GM23338 (cell line): ENCODE measurements around the gene SGCD. TPM values are rescaled to one million over a fixed set of nuclear protein-coding genes. Genes with fewer than 3 reads are reported as not detected.

Experiments used
- ATAC-seq: fragments of 200-7000 bp; cut with Tn5 transposase; 3 replicates; pipeline ENCODE4 v1.9.1; 2020
- DNase-seq: peaks from one replicate; pipeline ENCODE4 v3.0.0-alpha.2; 2015; ENCODE audit warnings: low spot score
- H2AFZ ChIP-seq: fragments of 200-600 bp; sonication (generic); 2 replicates; pipeline ENCODE4 v1.8.0; 2016; ENCODE audit warnings: antibody characterized with exemption, mild to moderate bottlenecking, moderate library complexity
- H3F3A ChIP-seq: fragments of 200-600 bp; sonication (generic); replicated peaks from 2 replicates; pipeline ENCODE4 v1.8.0; 2017; ENCODE audit warnings: antibody characterized with exemption, mixed run types, low read depth
- H3K27ac ChIP-seq: fragments of 200-600 bp; sonication (generic); 2 replicates; pipeline ENCODE4 v1.6.1; 2016; ENCODE audit warnings: low read depth
- H3K27me3 ChIP-seq: fragments of 200-600 bp; sonication (generic); 2 replicates; pipeline ENCODE4 v1.8.0; 2016; ENCODE audit warnings: mild to moderate bottlenecking, mixed run types, moderate library complexity; ENCODE audit not compliant: insufficient read depth
- H3K36me3 ChIP-seq: fragments of 200-600 bp; sonication (generic); 2 replicates; pipeline ENCODE4 v1.8.0; 2016; ENCODE audit warnings: mild to moderate bottlenecking; ENCODE audit not compliant: insufficient read depth
- H3K4me1 ChIP-seq: fragments of 200-600 bp; sonication (generic); 2 replicates; pipeline ENCODE4 v1.8.0; 2016; ENCODE audit warnings: mild to moderate bottlenecking, moderate library complexity; ENCODE audit not compliant: insufficient read depth
- H3K4me2 ChIP-seq: fragments of 200-600 bp; sonication (generic); 2 replicates; pipeline ENCODE4 v1.7.1; 2017; ENCODE audit warnings: mixed run types
- H3K4me3 ChIP-seq: fragments of 200-600 bp; sonication (generic); 2 replicates; pipeline ENCODE4 v1.6.1; 2016; ENCODE audit warnings: mixed run types
- H3K79me2 ChIP-seq: fragments of 200-600 bp; sonication (generic); replicated peaks from 2 replicates; pipeline ENCODE4 v1.8.0; 2017; ENCODE audit warnings: mild to moderate bottlenecking; ENCODE audit not compliant: insufficient read depth
- H3K9me2 ChIP-seq: fragments of 200-600 bp; sonication (generic); 2 replicates; pipeline ENCODE4 v1.8.0; 2017; ENCODE audit not compliant: insufficient read depth
- H4K20me1 ChIP-seq: fragments of 200-600 bp; sonication (generic); replicated peaks from 2 replicates; pipeline ENCODE4 v1.8.0; 2017; ENCODE audit warnings: mild to moderate bottlenecking; ENCODE audit not compliant: insufficient read depth
- H3K27ac Mint-ChIP-seq: 2 replicates; pipeline ENCODE4 v1.8.0; 2020; ENCODE audit warnings: inconsistent platforms, mild to moderate bottlenecking, moderate library complexity, mixed read lengths
- H3K27me3 Mint-ChIP-seq: 3 replicates; pipeline ENCODE4 v1.8.0; 2022; ENCODE audit warnings: low read depth, mild to moderate bottlenecking, moderate library complexity, mixed read lengths, inconsistent platforms; ENCODE audit not compliant: insufficient read depth, poor library complexity
- H3K36me3 Mint-ChIP-seq: 3 replicates; pipeline ENCODE4 v1.8.0; 2021; ENCODE audit warnings: low read depth, mild to moderate bottlenecking, inconsistent platforms, moderate library complexity, mixed read lengths
- H3K4me1 Mint-ChIP-seq: 3 replicates; pipeline ENCODE4 v1.8.0; 2020; ENCODE audit warnings: mild to moderate bottlenecking, inconsistent platforms, mixed read lengths
- H3K4me3 Mint-ChIP-seq: 3 replicates; pipeline ENCODE4 v1.8.0; 2021; ENCODE audit warnings: moderate library complexity, mild to moderate bottlenecking, inconsistent platforms, mixed read lengths
- H3K9me3 Mint-ChIP-seq: 3 replicates; pipeline ENCODE4 v1.8.0; 2020; ENCODE audit warnings: moderate library complexity, mild to moderate bottlenecking, inconsistent platforms, mixed read lengths
- CREB1 ChIP-seq: fragments of 250-450 bp; sonication (Bioruptor Pico); IDR thresholded peaks from 2 replicates; pipeline ENCODE4 v1.5.0; 2020; ENCODE audit warnings: low read depth, mild to moderate bottlenecking, moderate library complexity
- CTCF ChIP-seq, 2 experiments: fragments of 200-600 bp in 1 of 2; sonication (generic) in 1 of 2; conservative IDR thresholded peaks; 2 replicates each; pipeline versions ENCODE4 v1.5.1 to v1.6.1; 2016 to 2017; ENCODE audit warnings: antibody characterized with exemption in 2 of 2, low read depth in 2 of 2, mild to moderate bottlenecking in 2 of 2, moderate library complexity in 1 of 2
- ETS1 ChIP-seq: IDR thresholded peaks from 2 replicates; pipeline ENCODE4 v1.6.1; 2016; ENCODE audit warnings: antibody characterized with exemption
- EZH2 ChIP-seq: fragments of 200-600 bp; sonication (generic); IDR thresholded peaks from one replicate; pipeline ENCODE4 v1.8.0; 2017; ENCODE audit warnings: antibody characterized with exemption, mild to moderate bottlenecking, low read depth; ENCODE audit not compliant: unreplicated experiment
- EZH2phosphoT487 ChIP-seq: fragments of 200-600 bp; sonication (generic); IDR thresholded peaks from one replicate; pipeline ENCODE4 v1.8.1; 2018; ENCODE audit warnings: antibody characterized with exemption; ENCODE audit not compliant: unreplicated experiment
- JUNB ChIP-seq: IDR thresholded peaks from one replicate; pipeline ENCODE4 v1.6.1; 2016; ENCODE audit warnings: antibody characterized with exemption; ENCODE audit not compliant: unreplicated experiment
- NANOG ChIP-seq: IDR thresholded peaks from 2 replicates; pipeline ENCODE4 v1.6.1; 2016; ENCODE audit warnings: antibody characterized with exemption, borderline replicate concordance
- REST ChIP-seq: IDR thresholded peaks from one replicate; pipeline ENCODE4 v1.6.1; 2018; ENCODE audit warnings: antibody characterized with exemption; ENCODE audit not compliant: unreplicated experiment
- ZNF462 ChIP-seq: fragments of 250-450 bp; sonication (Bioruptor Pico); IDR thresholded peaks from 2 replicates; pipeline ENCODE4 v1.5.0; 2020; ENCODE audit warnings: mild to moderate bottlenecking, moderate library complexity
- polyA plus RNA-seq: library from polyadenylated mRNA; unstranded; fragments of >200 nt; fragmentation: Nextera tagmentation; extraction: Ambion mirVana; gene quantifications from 2 replicates; pipeline ENCODE4 v1.2.1, GENCODE V29; 2016
- total RNA-seq: library from RNA; depleted of rRNA; stranded (reverse); fragments of >200 nt; shearing (Covaris generic); gene quantifications from 2 replicates; pipeline ENCODE4 v1.2.3, GENCODE V29; 2014

The SGCD gene
- total and polyA plus RNA-seq, 2 experiments from 2014 or later = 0.03 to 0.05 TPM

- TF ChIP-seq ZNF462 (CRISPR knock-in tag) = no peak
- no peak for TF ChIP-seq JUNB
- TF ChIP-seq CREB1 (CRISPR knock-in tag) = no peak
- TF ChIP-seq CTCF (conservative IDR thresholded peaks at IDR 0.05; ENCODE audit: low read depth in 2 of 2) = no peak
- TF ChIP-seq ETS1 = no peak
- no peak for TF ChIP-seq NANOG
Observed at GRCh38 chr5:156741516-156741915, 414.6 kb downstream of the SGCD start (continued).

GRCh38 chr5:156753846-156754245, 426.9 kb downstream of the SGCD start:
- ATAC-seq (no peak), DNase-seq (no peak)
- Histone ChIP-seq H3K79me2 (no peaks in the 10 kb centered on the region), H3K9me2 (0 out of 2 replicates have a peak, but pooled peaks cover 6% of the 10 kb centered on the region), H3K27ac (no peak overlapping the region), H3K4me1 (no peaks in the 10 kb centered on the region), H3K27me3 (no peaks in the 10 kb centered on the region), H3F3A (no peaks in the 10 kb centered on the region), H4K20me1 (no peaks in the 10 kb centered on the region), H2AFZ (no peak overlapping the region), H3K4me3 (no peak overlapping the region), H3K4me2 (no peak overlapping the region), H3K36me3 (no peaks in the 10 kb centered on the region)
- Mint-ChIP-seq H3K36me3 (no peaks in the 10 kb centered on the region), H3K27me3 (no peaks in the 10 kb centered on the region), H3K9me3 (no peaks in the 10 kb centered on the region), H3K4me1 (peaks cover 3% of the 10 kb centered on the region; the same call in 2 of the 3 replicates), H3K4me3 (no peak overlapping the region), H3K27ac (no peak overlapping the region)
- no peak for TF ChIP-seq CREB1 (CRISPR knock-in tag)
- no peak for TF ChIP-seq EZH2
- no peak for TF ChIP-seq REST
- TF ChIP-seq EZH2phosphoT487 = no peak
- no peak for TF ChIP-seq JUNB
- no peak for TF ChIP-seq NANOG
- TF ChIP-seq CTCF (conservative IDR thresholded peaks at IDR 0.05; ENCODE audit: low read depth in 2 of 2) = no peak
